Upper lobe of right lung (tissue), 1 donor: ENCODE measurements around the gene CCNY. TPM values are rescaled to one million over a fixed set of nuclear protein-coding genes. Genes with fewer than 3 reads are reported as not detected.

Experiments
- ATAC-seq: fragments of 200-7000 bp; cut with Tn5 transposase; one replicate; pipeline ENCODE4 v1.9.1; 2020; ENCODE audit warnings: mild to moderate bottlenecking, moderate library complexity
- DNase-seq: peaks from one replicate; pipeline ENCODE4 v3.0.0-alpha.2; 2020
- H3K27ac ChIP-seq: fragments of 200-600 bp; one replicate; pipeline ENCODE4 v1.8.0; 2022
- H3K27me3 ChIP-seq: fragments of 200-600 bp; one replicate; pipeline ENCODE4 v1.8.0; 2022; ENCODE audit warnings: mild to moderate bottlenecking
- H3K36me3 ChIP-seq: fragments of 200-600 bp; one replicate; pipeline ENCODE4 v1.8.0; 2022
- H3K4me1 ChIP-seq: fragments of 200-600 bp; one replicate; pipeline ENCODE4 v1.8.0; 2022
- H3K4me3 ChIP-seq: fragments of 200-600 bp; one replicate; pipeline ENCODE4 v1.8.0; 2022; ENCODE audit warnings: mild to moderate bottlenecking
- H3K9me3 ChIP-seq: fragments of 200-600 bp; one replicate; pipeline ENCODE4 v1.8.0; 2022
- CTCF ChIP-seq: fragments of 200-600 bp; IDR thresholded peaks from one replicate; pipeline ENCODE4 v1.8.0; 2022; ENCODE audit warnings: antibody characterized with exemption
- intact Hi-C: fragments of 100-400 bp; cut with DNase I; formaldehyde crosslinking; loops from one replicate; pipeline ENCODE4 v1.11.0; 2022
- total RNA-seq: library from RNA; stranded (reverse); fragmentation: NEBNext Ultra II Directional; extraction: Animal tissue kit (Norgen Biotek cat#: 25700); gene quantifications from one replicate; pipeline ENCODE4 v1.2.1, GENCODE V29; 2021
- donor health status: DM: no; HTN: yes; CAD: no; lungs with severe emphysema.

The CCNY gene
- total RNA-seq, 1 donor from 2014 or later: 85.4 TPM

DNA sequence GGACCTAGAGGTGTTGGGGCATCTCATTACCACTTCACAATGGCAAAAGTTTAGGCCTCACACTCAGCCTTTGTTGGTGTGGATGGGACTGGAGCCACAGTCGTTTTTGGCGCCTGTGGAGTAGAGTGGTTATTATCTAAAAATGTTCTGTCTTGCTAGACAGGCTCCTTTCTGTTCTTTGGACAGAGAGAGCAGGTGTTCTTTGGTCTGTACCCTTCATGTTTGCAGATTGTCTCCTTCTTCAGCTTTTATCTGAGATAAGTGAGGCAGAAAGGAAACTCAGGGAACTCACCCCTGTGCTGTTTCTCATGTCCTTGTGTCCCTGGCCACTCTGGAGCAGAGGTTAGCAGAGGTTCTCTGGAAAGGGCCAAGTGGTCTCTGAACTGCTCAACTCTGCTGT, 103.7 kb downstream of the CCNY start:
- ATAC-seq (no peak), DNase-seq (no peak)
- H3K9me3 ChIP-seq: peaks cover 23% of the 10 kb centered on the region
- H3K36me3 ChIP-seq: no peaks in the 10 kb centered on the region
- no peak overlapping the region for H3K27ac ChIP-seq
- no peak overlapping the region for H3K4me3 ChIP-seq
- H3K27me3 ChIP-seq: no peaks in the 10 kb centered on the region
- no peak for TF ChIP-seq CTCF
- intact Hi-C loops: no loop called here
- no peaks in the 10 kb centered on the region for H3K4me1 ChIP-seq

- peaks cover 23% of the 10 kb centered on the region for H3K9me3 ChIP-seq
- no peak overlapping the region for H3K27ac ChIP-seq
- intact Hi-C loops: no loop called here
- no peaks in the 10 kb centered on the region for H3K36me3 ChIP-seq
- no peak for ATAC-seq
- no peak overlapping the region for H3K4me3 ChIP-seq
- TF ChIP-seq CTCF: no peak
- no peak for DNase-seq
- H3K27me3 ChIP-seq: no peaks in the 10 kb centered on the region
- H3K4me1 ChIP-seq: no peaks in the 10 kb centered on the region
Observed at GRCh38 chr10:35442028-35442427, 105.7 kb downstream of the CCNY start.

GRCh38 chr10:35442592-35442991, 106.3 kb downstream of the CCNY start:
- Histone ChIP-seq H3K9me3 (peaks cover 23% of the 10 kb centered on the region), H3K27ac (no peak overlapping the region), H3K4me3 (no peak overlapping the region), H3K36me3 (no peaks in the 10 kb centered on the region), H3K27me3 (no peaks in the 10 kb centered on the region), H3K4me1 (peaks cover 5% of the 10 kb centered on the region)
- TF ChIP-seq CTCF: no peak
- DNase-seq: no peak
- intact Hi-C loops: no loop called here
- ATAC-seq: no peak

- Histone ChIP-seq H3K27me3 (no peaks in the 10 kb centered on the region), H3K4me3 (no peak overlapping the region), H3K36me3 (no peaks in the 10 kb centered on the region), H3K4me1 (peaks cover 18% of the 10 kb centered on the region), H3K27ac (no peak overlapping the region), H3K9me3 (peaks cover 23% of the 10 kb centered on the region)
- no peak for ATAC-seq
- TF ChIP-seq CTCF: no peak
- no peak for DNase-seq
- intact Hi-C loops: no loop called here
Observed at GRCh38 chr10:35443858-35444257, 107.5 kb downstream of the CCNY start.

DNA sequence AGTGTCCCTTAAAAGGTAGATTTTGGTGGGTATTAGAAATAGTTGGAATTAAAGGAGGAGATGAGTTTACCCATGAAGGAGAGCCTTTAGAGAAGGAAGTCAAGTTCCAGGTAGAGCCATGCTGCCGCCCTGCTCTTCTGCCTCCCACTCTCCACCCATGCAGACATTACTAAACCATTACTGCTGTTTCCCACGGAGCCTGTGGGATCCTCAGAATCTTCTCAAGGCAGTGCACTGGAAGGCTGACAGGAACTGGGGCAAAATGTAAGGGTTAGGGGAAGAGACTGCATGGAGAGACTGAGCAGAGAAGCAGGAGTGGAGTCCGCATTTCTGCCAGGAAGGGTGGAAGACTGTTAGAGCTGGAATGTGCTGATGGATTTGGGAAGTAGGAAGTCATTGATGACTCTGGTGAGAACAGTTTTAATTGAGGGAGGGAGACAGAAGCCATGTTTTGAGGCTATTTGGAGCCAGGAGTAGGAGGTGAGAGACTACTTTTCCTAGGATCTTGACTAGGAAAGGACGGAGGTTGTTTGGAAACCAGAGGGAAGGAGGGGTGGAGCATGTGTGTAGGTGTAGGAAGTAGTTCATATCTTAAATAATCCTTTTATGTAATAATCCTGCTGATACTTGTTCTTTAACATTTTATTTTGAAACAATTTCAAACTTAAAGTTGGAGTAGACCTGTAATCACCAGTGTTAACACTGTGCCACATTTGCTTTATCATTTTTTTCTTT, 109.0 kb downstream of the CCNY start:
- intact Hi-C loops: no loop called here
- Histone ChIP-seq H3K9me3 (peaks cover 23% of the 10 kb centered on the region), H3K4me3 (no peak overlapping the region), H3K27ac (no peak overlapping the region), H3K4me1 (peaks cover 32% of the 10 kb centered on the region), H3K36me3 (no peaks in the 10 kb centered on the region), H3K27me3 (no peaks in the 10 kb centered on the region)
- DNase-seq: no peak
- no peak for ATAC-seq
- no peak for TF ChIP-seq CTCF

- Histone ChIP-seq H3K36me3 (no peaks in the 10 kb centered on the region), H3K9me3 (peaks cover 23% of the 10 kb centered on the region), H3K4me1 (peaks cover 43% of the 10 kb centered on the region), H3K27me3 (no peaks in the 10 kb centered on the region), H3K27ac (no peak overlapping the region), H3K4me3 (no peak overlapping the region)
- intact Hi-C loops: no loop called here
- ATAC-seq (no peak), DNase-seq (no peak)
- TF ChIP-seq CTCF: no peak
Observed at GRCh38 chr10:35446439-35446838, 110.1 kb downstream of the CCNY start.
